Prostate gland (tissue), 2 donors: ENCODE measurements around the gene KRTAP10-1. TPM values are rescaled to one million over a fixed set of nuclear protein-coding genes. Genes with fewer than 3 reads are reported as not detected.
"Not testable (repeated sequence)": the region's sequence is repeated elsewhere in the genome, so short reads cannot be mapped to it uniquely, and the experiment has no call there.

Source experiments
- DNase-seq: peaks from one replicate; pipeline ENCODE4 v3.0.0-alpha.2; 2019; ENCODE audit warnings: low spot score
- H3K27ac ChIP-seq, 2 donors: fragments of 200-600 bp; sonication (generic); 2 replicates each; pipeline ENCODE4 v1.5.1; 2017 to 2019
- H3K27me3 ChIP-seq: fragments of 200-600 bp; sonication (generic); replicated peaks from 2 replicates; pipeline ENCODE4 v1.5.1; 2019; ENCODE audit not compliant: insufficient read depth
- H3K36me3 ChIP-seq, 2 donors: fragments of 200-600 bp; sonication (generic); 1 replicate in 1 of 2; 2 replicates in 1 of 2; pipeline versions ENCODE4 v1.5.1 to v1.8.1; 2017 to 2019
- H3K4me1 ChIP-seq: fragments of 200-600 bp; sonication (generic); replicated peaks from 2 replicates; pipeline ENCODE4 v1.5.1; 2019
- H3K4me3 ChIP-seq, 2 donors: fragments of 200-600 bp; sonication (generic); 2 replicates each; pipeline ENCODE4 v1.5.1; 2017 to 2019
- H3K9me3 ChIP-seq: fragments of 200-600 bp; sonication (generic); 2 replicates; pipeline ENCODE4 v1.5.1; 2017
- POLR2A ChIP-seq: fragments of 450-650 bp; IDR thresholded peaks from one replicate; pipeline ENCODE4 v1.6.1; 2016; ENCODE audit warnings: antibody characterized with exemption, mild to moderate bottlenecking
- POLR2AphosphoS5 ChIP-seq: sonication (generic); formaldehyde crosslinking; IDR thresholded peaks from one replicate; pipeline ENCODE4 v1.6.1; 2017; ENCODE audit warnings: antibody characterized with exemption
- WGBS: methylation state at CpG from one replicate; pipeline ENCODE4 v1.1.5; 2018; 5-methylcytosine and 5-hydroxymethylcytosine counted together
- intact Hi-C: fragments of 100-400 bp; cut with DNase I; formaldehyde crosslinking; loops from one replicate; pipeline ENCODE4 v1.14.2; 2022
- total RNA-seq, 2 donors: library from RNA; depleted of rRNA; stranded (reverse); fragments of >200 nt; gene quantifications; one replicate each; pipeline ENCODE4 v1.1.0, GENCODE V29; 2016
- TF ChIP-seq, protein P1 (sequence below), 4 experiments: fragments of 200-600 bp in 2 of 4; fragments of 450-650 bp in 2 of 4; sonication (generic) in 2 of 4; IDR thresholded peaks; 1 replicate in 3 of 4; 2 replicates in 1 of 4; pipeline ENCODE4 v1.5.1; 2016 to 2019; ENCODE audit warnings: antibody characterized with exemption in 4 of 4, mild to moderate bottlenecking in 2 of 4, moderate library complexity in 2 of 4

The KRTAP10-1 gene
- total RNA-seq, 2 donors from 2014 or later, result not detected

DNA sequence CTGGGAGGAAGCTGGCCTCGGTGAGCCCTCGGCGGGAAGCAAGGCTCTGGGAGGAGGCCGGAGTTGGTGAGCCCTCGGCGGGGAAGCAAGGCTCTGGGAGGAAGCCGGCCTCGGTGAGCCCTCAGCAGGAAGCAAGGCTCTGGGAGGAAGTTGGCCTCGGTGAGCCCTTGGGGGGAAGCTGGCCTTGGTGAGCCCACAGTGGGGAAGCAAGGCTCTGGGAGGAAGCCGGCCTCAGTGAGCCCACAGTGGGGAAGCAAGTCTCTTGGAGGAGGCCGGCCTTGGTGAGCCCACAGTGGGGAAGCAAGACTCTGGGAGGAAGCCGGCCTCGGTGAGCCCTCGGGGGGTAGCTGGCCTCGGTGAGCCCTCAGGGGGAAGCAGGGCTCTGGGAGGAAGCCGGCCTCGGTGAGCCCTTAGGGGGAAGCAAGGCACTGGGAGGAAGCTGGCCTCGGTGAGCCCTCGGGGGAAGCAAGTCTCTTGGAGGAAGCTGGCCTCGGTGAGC lies 36.0 kb downstream of the KRTAP10-1 start:
- no peak overlapping the region for H3K4me3 ChIP-seq
- no peak for DNase-seq
- H3K4me1 ChIP-seq, result no peaks in the 10 kb centered on the region
- TF ChIP-seq, protein P1, sequence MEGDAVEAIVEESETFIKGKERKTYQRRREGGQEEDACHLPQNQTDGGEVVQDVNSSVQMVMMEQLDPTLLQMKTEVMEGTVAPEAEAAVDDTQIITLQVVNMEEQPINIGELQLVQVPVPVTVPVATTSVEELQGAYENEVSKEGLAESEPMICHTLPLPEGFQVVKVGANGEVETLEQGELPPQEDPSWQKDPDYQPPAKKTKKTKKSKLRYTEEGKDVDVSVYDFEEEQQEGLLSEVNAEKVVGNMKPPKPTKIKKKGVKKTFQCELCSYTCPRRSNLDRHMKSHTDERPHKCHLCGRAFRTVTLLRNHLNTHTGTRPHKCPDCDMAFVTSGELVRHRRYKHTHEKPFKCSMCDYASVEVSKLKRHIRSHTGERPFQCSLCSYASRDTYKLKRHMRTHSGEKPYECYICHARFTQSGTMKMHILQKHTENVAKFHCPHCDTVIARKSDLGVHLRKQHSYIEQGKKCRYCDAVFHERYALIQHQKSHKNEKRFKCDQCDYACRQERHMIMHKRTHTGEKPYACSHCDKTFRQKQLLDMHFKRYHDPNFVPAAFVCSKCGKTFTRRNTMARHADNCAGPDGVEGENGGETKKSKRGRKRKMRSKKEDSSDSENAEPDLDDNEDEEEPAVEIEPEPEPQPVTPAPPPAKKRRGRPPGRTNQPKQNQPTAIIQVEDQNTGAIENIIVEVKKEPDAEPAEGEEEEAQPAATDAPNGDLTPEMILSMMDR (IDR thresholded peaks at IDR 0.05), result no peak
- TF ChIP-seq POLR2A (no peak), POLR2AphosphoS5 (no peak)
- 84% methylated on average over 20 of the region's 20 CpGs for WGBS
- peaks cover 6% of the 10 kb centered on the region for H3K27me3 ChIP-seq
- intact Hi-C loops, result loop anchor here (10.0 kb wide), 1 partner anchor 431 kb away; no protein-coding TSS in a partner anchor
- H3K27ac ChIP-seq, result no peak overlapping the region
- H3K36me3 ChIP-seq, result no peaks in the 10 kb centered on the region
- H3K9me3 ChIP-seq, result no peaks in the 10 kb centered on the region

DNA sequence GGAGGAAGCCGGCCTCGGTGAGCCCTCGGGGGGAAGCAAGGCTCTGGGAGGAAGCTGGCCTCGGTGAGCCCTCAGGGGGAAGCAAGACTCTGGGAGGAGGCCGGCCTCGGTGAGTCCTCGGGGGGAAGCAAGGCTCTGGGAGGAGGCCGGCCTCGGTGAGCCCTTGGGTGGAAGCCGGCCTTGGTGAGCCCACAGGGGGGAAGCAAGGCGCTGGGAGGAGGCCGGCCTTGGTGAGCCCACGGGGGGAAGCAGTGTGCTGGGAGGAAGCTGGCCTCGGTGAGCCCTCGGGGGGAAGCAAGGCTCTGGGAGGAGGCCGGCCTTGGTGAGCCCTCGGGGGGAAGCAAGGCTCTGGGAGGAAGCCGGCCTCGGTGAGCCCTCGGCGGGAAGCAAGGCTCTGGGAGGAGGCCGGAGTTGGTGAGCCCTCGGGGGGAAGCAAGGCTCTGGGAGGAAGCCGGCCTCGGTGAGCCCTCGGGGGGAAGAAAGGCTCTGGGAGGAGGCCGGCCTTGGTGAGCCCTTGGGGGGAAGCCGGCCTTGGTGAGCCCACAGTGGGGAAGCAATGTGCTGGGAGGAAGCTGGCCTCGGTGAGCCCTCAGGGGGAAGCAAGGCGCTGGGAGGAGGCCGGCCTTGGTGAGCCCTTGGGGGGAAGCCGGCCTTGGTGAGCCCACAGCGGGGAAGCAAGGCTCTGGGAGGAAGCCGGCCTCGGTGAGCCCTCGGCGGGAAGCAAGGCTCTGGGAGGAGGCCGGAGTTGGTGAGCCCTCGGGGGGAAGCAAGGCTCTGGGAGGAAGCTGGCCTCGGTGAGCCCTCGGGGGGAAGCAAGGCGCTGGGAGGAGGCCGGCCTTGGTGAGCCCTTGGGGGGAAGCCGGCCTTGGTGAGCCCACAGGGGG lies 36.7 kb downstream of the KRTAP10-1 start:
- 86% methylated on average over 44 of the region's 44 CpGs for WGBS
- not testable (repeated sequence) for H3K4me1 ChIP-seq, H3K4me3 ChIP-seq, H3K27ac ChIP-seq, H3K27me3 ChIP-seq, H3K9me3 ChIP-seq, H3K36me3 ChIP-seq, DNase-seq
- intact Hi-C loops, result loop anchor here (10.0 kb wide), 1 partner anchor 432 kb away; no protein-coding TSS in a partner anchor

DNA sequence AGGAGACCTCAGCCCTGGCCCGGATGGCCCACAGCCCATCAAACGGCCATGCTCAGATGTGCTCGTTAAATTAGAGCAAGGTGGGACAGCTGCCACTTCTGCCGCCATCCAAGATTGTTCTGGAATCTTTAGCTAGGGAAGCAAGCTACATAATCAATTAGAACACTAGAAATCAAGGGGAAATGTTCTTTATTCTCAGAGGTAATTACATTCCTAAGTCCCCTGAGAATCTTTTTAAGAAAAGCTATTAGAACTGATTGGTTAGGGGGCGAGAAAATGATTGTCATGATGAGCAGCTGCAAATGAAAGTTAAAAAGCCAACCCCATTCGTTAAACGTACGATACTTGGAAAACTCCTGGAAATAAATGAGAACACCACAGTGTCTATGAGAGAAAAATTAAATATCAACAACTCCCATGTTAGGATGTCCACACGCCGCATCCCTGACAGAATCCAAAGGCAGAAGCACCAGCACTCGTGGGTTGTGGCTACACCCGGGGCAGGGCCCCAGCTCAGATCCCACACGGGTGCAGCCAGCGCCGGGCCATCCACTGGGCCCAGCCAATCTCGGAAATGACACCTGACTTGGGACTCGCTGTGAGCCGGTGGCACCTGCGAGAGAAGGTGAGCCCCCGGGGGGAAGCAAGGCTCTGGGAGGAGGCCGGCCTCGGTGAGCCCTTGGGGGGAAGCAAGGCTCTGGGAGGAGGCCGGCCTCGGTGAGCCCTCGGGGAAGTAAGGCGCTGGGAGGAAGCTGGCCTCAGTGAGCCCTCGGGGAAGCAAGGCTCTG lies 37.6 kb downstream of the KRTAP10-1 start:
- Histone ChIP-seq H3K27me3 (peaks cover 8% of the 10 kb centered on the region), H3K36me3 (no peaks in the 10 kb centered on the region), H3K4me1 (no peaks in the 10 kb centered on the region), H3K27ac (no peak overlapping the region), H3K4me3 (no peak overlapping the region), H3K9me3 (no peaks in the 10 kb centered on the region)
- WGBS, result 87% methylated on average over 27 of the region's 27 CpGs
- DNase-seq, result no peak
- TF ChIP-seq POLR2A (no peak), POLR2AphosphoS5 (no peak)
- TF ChIP-seq, protein P1 (IDR thresholded peaks at IDR 0.05), result no peak
- intact Hi-C loops, result loop anchor here (10.0 kb wide), 1 partner anchor 432 kb away; no protein-coding TSS in a partner anchor

DNA sequence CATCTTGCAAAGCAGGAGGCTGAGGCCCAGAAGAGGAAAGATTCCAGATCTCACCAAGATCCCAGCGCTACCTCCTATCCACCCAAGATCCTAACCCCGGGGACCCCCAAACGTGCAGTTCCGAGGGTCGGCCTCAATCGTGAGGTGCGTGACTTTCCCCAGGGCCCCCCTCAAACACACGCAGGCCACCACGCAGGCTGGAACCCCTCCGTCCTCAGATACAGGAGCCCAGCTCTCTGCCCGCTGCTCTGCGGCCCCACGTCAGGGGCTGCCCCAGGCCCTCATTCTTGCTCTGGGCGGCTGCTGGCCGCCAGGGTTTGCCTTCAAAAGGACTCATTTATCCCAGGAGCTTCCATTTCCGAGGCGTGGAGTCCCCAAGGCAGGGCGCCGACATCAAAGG lies 39.9 kb downstream of the KRTAP10-1 start:
- Histone ChIP-seq H3K36me3 (no peaks in the 10 kb centered on the region), H3K4me1 (no peaks in the 10 kb centered on the region), H3K9me3 (no peaks in the 10 kb centered on the region), H3K27ac (no peak overlapping the region), H3K4me3 (no peak overlapping the region), H3K27me3 (peaks cover 12% of the 10 kb centered on the region)
- intact Hi-C loops, result loop anchor here (10.0 kb wide), 1 partner anchor 435 kb away; no protein-coding TSS in a partner anchor
- DNase-seq, result no peak
- 90% methylated on average over 19 of the region's 19 CpGs for WGBS
- TF ChIP-seq POLR2A (no peak), POLR2AphosphoS5 (no peak)
- TF ChIP-seq, protein P1 (IDR thresholded peaks at IDR 0.05), result no peak

DNA sequence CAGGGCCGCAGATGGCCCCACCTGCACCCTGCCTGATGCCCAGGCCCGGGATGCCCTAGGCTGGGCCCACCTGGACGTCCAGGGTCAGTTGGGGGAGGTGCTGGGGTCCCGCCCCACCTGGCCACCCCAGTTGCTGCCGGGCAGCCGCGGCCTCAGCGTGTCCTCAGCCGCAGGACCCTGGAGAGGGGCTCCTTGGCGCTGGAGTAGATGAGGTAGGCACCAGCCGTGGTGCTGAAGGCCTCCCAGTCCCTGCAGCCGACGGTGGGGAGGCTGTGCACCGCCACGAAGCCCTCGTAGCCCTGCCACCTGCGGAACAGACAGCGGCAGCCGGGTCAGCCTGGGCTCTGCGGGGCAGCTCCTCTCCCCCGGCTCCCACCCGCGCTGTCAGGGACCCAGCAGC lies 40.4 kb downstream of the KRTAP10-1 start:
- peaks cover 12% of the 10 kb centered on the region for H3K27me3 ChIP-seq
- 91% methylated on average over 6 of the region's 23 CpGs for WGBS
- no peaks in the 10 kb centered on the region for H3K9me3 ChIP-seq
- no peak for DNase-seq
- TF ChIP-seq, protein P1 (IDR thresholded peaks at IDR 0.05), result no peak
- no peak for TF ChIP-seq POLR2AphosphoS5
- TF ChIP-seq POLR2A, result no peak
- no peaks in the 10 kb centered on the region for H3K36me3 ChIP-seq
- no peak overlapping the region for H3K27ac ChIP-seq
- H3K4me3 ChIP-seq, result no peak overlapping the region
- intact Hi-C loops, result loop anchor here (10.0 kb wide), 1 partner anchor 435 kb away; no protein-coding TSS in a partner anchor
- no peaks in the 10 kb centered on the region for H3K4me1 ChIP-seq
